K562 (cell line): ENCODE measurements around the gene NAP1L4. TPM values are rescaled to one million over a fixed set of nuclear protein-coding genes. Genes with fewer than 3 reads are reported as not detected.
A peak's percentile ranks its signal among the peaks of the same experiment; 100 is the strongest.

Source experiments
- ARID2 ChIP-seq: fragments of 450-650 bp; IDR thresholded peaks from 2 replicates; pipeline ENCODE4 v1.6.1; 2017; ENCODE audit warnings: antibody characterized with exemption, mild to moderate bottlenecking
- ESRRA ChIP-seq: fragments of 450-650 bp; IDR thresholded peaks from 2 replicates; pipeline ENCODE4 v1.6.1; 2014; ENCODE audit warnings: low read depth, mild to moderate bottlenecking, moderate library complexity, borderline replicate concordance
- HDAC3 ChIP-seq: fragments of 450-650 bp; IDR thresholded peaks from 2 replicates; pipeline ENCODE4 v1.6.1; 2018; ENCODE audit warnings: borderline replicate concordance, mild to moderate bottlenecking, moderate library complexity; ENCODE audit not compliant: partially characterized antibody
- HMGXB4 ChIP-seq: sonication (generic); formaldehyde crosslinking; IDR thresholded peaks from 2 replicates; pipeline ENCODE4 v1.8.1; 2023; ENCODE audit warnings: mild to moderate bottlenecking, missing genetic modification reagents
- NCOA2 ChIP-seq, 2 experiments: fragments of 450-650 bp; IDR thresholded peaks; 2 replicates each; pipeline ENCODE4 v1.6.1; 2018; ENCODE audit warnings: mild to moderate bottlenecking in 2 of 2, moderate library complexity in 1 of 2; ENCODE audit not compliant: partially characterized antibody in 2 of 2
- POLR3A ChIP-seq: IDR thresholded peaks from 2 replicates; pipeline ENCODE4 v1.6.1; 2011; ENCODE audit warnings: borderline replicate concordance, mild to moderate bottlenecking, moderate library complexity; ENCODE audit not compliant: insufficient read length, insufficient read depth; ENCODE audit errors: extremely low read depth
- PRDM10 ChIP-seq: fragments of 450-650 bp; IDR thresholded peaks from 2 replicates; pipeline ENCODE4 v1.6.1; 2018; ENCODE audit not compliant: partially characterized antibody
- RERE ChIP-seq: sonication (generic); formaldehyde crosslinking; IDR thresholded peaks from 2 replicates; pipeline ENCODE4 v1.8.0; 2023; ENCODE audit warnings: missing genetic modification reagents, mild to moderate bottlenecking, borderline replicate concordance
- SAFB2 ChIP-seq: fragments of 200-400 bp; formaldehyde crosslinking; IDR thresholded peaks from 2 replicates; pipeline ENCODE4 v1.6.1; 2018; ENCODE audit warnings: borderline replicate concordance, low read length, low read depth, moderate library complexity; ENCODE audit not compliant: severe bottlenecking
- TBP ChIP-seq: optimal IDR thresholded peaks from 2 replicates; pipeline ENCODE3; 2011; ENCODE audit warnings: low read depth, low read length, improper control_type of control experiment
- XRCC5 ChIP-seq: fragments of 200-400 bp; formaldehyde crosslinking; IDR thresholded peaks from 2 replicates; pipeline ENCODE4 v1.6.1; 2017; ENCODE audit warnings: low read depth, mild to moderate bottlenecking, low read length
- ZBTB1 ChIP-seq: sonication (generic); formaldehyde crosslinking; IDR thresholded peaks from 2 replicates; pipeline ENCODE4 v1.8.1; 2023; ENCODE audit warnings: missing genetic modification reagents, low read depth, mild to moderate bottlenecking, borderline replicate concordance
- ZNF174 ChIP-seq: fragments of 250-450 bp; sonication (Bioruptor Pico); IDR thresholded peaks from 2 replicates; pipeline ENCODE4 v1.4.0; 2020; ENCODE audit warnings: mild to moderate bottlenecking
- ZNF76 ChIP-seq: fragments of 250-450 bp; sonication (Bioruptor Pico); IDR thresholded peaks from 2 replicates; pipeline ENCODE4 v1.4.0; 2020; ENCODE audit warnings: mild to moderate bottlenecking, moderate library complexity, borderline replicate concordance
- ZNF785 ChIP-seq: fragments of 250-450 bp; sonication (Bioruptor Pico); IDR thresholded peaks from 2 replicates; pipeline ENCODE4 v1.4.0; 2020; ENCODE audit warnings: mild to moderate bottlenecking
- polyA plus RNA-seq, 8 experiments: library from polyadenylated mRNA; depleted of rRNA in 4 of 8; stranded (reverse) in 5 of 8; unstranded in 3 of 8; fragments of >200 nt; fragmentation: Nextera tagmentation in 2 of 8; fragmentation: Illumina TruSeq in 1 of 8; extraction: Ambion mirVana in 2 of 8; extraction: Trizol in 1 of 8; gene quantifications; 2 replicates each; pipeline versions ENCODE4 v1.2.1 to v1.2.3, GENCODE V29; 2011 to 2014; ENCODE audit warnings: inconsistent platforms in 1 of 8, missing spikeins in 1 of 8
- total RNA-seq, 7 experiments: library from RNA; depleted of rRNA in 6 of 7; stranded (reverse); fragments of >200 nt in 6 of 7; fragmentation: Illumina TruSeq in 2 of 7; extraction: Trizol in 2 of 7; gene quantifications; 2 replicates each; pipeline versions ENCODE4 v1.2.1 to v1.2.3, GENCODE V29; 2011 to 2021; ENCODE audit warnings: low replicate concordance in 1 of 7

NAP1L4 gene
- total and polyA plus RNA-seq, 9 of the 15 experiments (the other 6 are each of a cell fraction or from before 2014, with no cell fraction given), result 34.1 to 237 (median 179) TPM

- TF ChIP-seq RERE (CRISPR knock-in tag) (0 out of 2 replicates have a peak, but pooled peaks have one; percentile 35), ZBTB1 (peak; percentile 74; the same call in 1 of the 2 replicates), ZNF785 (no peak), HMGXB4 (CRISPR knock-in tag) (0 out of 2 replicates have a peak, but pooled peaks have one; percentile 47), ESRRA (peak; percentile 90; the same call in 1 of the 2 replicates), HDAC3 (no peak), SAFB2 (no peak), PRDM10 (no peak), ARID2 (no peak), TBP (peak; percentile 57), POLR3A (no peak), ZNF174 (no peak), XRCC5 (peak; percentile 16; the same call in 1 of the 2 replicates), ZNF76 (CRISPR knock-in tag) (no peak), NCOA2 (IDR thresholded peaks at IDR 0.05; ENCODE audit: partially characterized antibody in 2 of 2) (no peak)
These were observed 90.0 kb downstream of the NAP1L4 start (continued) for GRCh38 chr11:2901854-2902783.
